ENCODE measurements around the gene CACNA2D4. TPM values are rescaled to one million over a fixed set of nuclear protein-coding genes. Genes with fewer than 3 reads are reported as not detected.
"Not testable (repeated sequence)": the region's sequence is repeated elsewhere in the genome, so short reads cannot be mapped to it uniquely, and the experiment has no call there.

CACNA2D4 gene
- total RNA-seq, 1 experiment from 2014 or later, result 3.6 TPM

GRCh38 chr12:1827826-1828805, 90.3 kb downstream of the CACNA2D4 start:
- no peaks in the 10 kb centered on the region for H3K9me3 ChIP-seq (replicated peaks)
- H3K4me3 ChIP-seq, result no peak overlapping the region
- peaks cover 2% of the 10 kb centered on the region; the same call in 1 of the 2 replicates for H3K4me1 ChIP-seq
- H3K27ac ChIP-seq, result no peak overlapping the region
- peaks cover 2% of the 10 kb centered on the region; the same call in 1 of the 2 replicates for H3K27me3 ChIP-seq
- DNase-seq, result no peak
- no peaks in the 10 kb centered on the region for H3K36me3 ChIP-seq

- peak; percentile 33 to 45 for DNase-seq
- H3K4me3 ChIP-seq, result no peak overlapping the region
- H3K27ac ChIP-seq, result no peak overlapping the region
- no peaks in the 10 kb centered on the region for H3K9me3 ChIP-seq (replicated peaks)
- H3K27me3 ChIP-seq, result peaks cover 12% of the 10 kb centered on the region; the same call in 1 of the 2 replicates
- no peaks in the 10 kb centered on the region for H3K36me3 ChIP-seq
- peaks cover 2% of the 10 kb centered on the region; the same call in 1 of the 2 replicates for H3K4me1 ChIP-seq
Measured at GRCh38 chr12:1826867-1827705, 91.4 kb downstream of the CACNA2D4 start.

- DNase-seq, result no peak
- no peak overlapping the region for H3K4me3 ChIP-seq
- H3K4me1 ChIP-seq, result peaks cover 2% of the 10 kb centered on the region; the same call in 1 of the 2 replicates
- H3K9me3 ChIP-seq (replicated peaks), result no peaks in the 10 kb centered on the region
- no peaks in the 10 kb centered on the region for H3K36me3 ChIP-seq
- H3K27me3 ChIP-seq, result peaks cover 19% of the 10 kb centered on the region
- H3K27ac ChIP-seq, result no peak overlapping the region
Measured at GRCh38 chr12:1826401-1826800, 92.1 kb downstream of the CACNA2D4 start.

- Histone ChIP-seq H3K27me3 (peaks cover 28% of the 10 kb centered on the region), H3K36me3 (no peaks in the 10 kb centered on the region), H3K4me3 (no peak overlapping the region), H3K27ac (no peak overlapping the region), H3K4me1 (no peaks in the 10 kb centered on the region), H3K9me3 (replicated peaks) (no peaks in the 10 kb centered on the region)
- no peak for DNase-seq
Measured at GRCh38 chr12:1825382-1826102, 92.9 kb downstream of the CACNA2D4 start.

- DNase-seq, result no peak
- H3K9me3 ChIP-seq (replicated peaks), result no peaks in the 10 kb centered on the region
- no peak overlapping the region for H3K4me3 ChIP-seq
- peaks cover 42% of the 10 kb centered on the region for H3K27me3 ChIP-seq
- H3K4me1 ChIP-seq, result 0 out of 2 replicates have a peak, but pooled peaks cover 4% of the 10 kb centered on the region
- H3K36me3 ChIP-seq, result no peaks in the 10 kb centered on the region
- no peak overlapping the region for H3K27ac ChIP-seq
Measured at GRCh38 chr12:1823237-1823636, 95.2 kb downstream of the CACNA2D4 start.

GRCh38 chr12:1822699-1823098, 95.8 kb downstream of the CACNA2D4 start:
- no peaks in the 10 kb centered on the region for H3K36me3 ChIP-seq
- DNase-seq, result no peak
- 0 out of 2 replicates have a peak, but pooled peaks cover 4% of the 10 kb centered on the region for H3K4me1 ChIP-seq
- no peak overlapping the region for H3K4me3 ChIP-seq
- peaks cover 42% of the 10 kb centered on the region for H3K27me3 ChIP-seq
- H3K9me3 ChIP-seq (replicated peaks), result no peaks in the 10 kb centered on the region
- no peak overlapping the region for H3K27ac ChIP-seq

- H3K4me1 ChIP-seq, result 0 out of 2 replicates have a peak, but pooled peaks cover 4% of the 10 kb centered on the region
- H3K36me3 ChIP-seq, result no peaks in the 10 kb centered on the region
- H3K27ac ChIP-seq, result no peak overlapping the region
- DNase-seq, result no peak
- H3K27me3 ChIP-seq, result peaks cover 42% of the 10 kb centered on the region
- H3K9me3 ChIP-seq (replicated peaks), result no peaks in the 10 kb centered on the region
- H3K4me3 ChIP-seq, result no peak overlapping the region
Measured at GRCh38 chr12:1821805-1822204, 96.6 kb downstream of the CACNA2D4 start.

GRCh38 chr12:1820896-1821291, 97.6 kb downstream of the CACNA2D4 start:
- H3K4me3 ChIP-seq, result no peak overlapping the region
- H3K9me3 ChIP-seq (replicated peaks), result no peaks in the 10 kb centered on the region
- H3K27ac ChIP-seq, result no peak overlapping the region
- no peaks in the 10 kb centered on the region for H3K36me3 ChIP-seq
- peaks cover 42% of the 10 kb centered on the region for H3K27me3 ChIP-seq
- no peak for DNase-seq
- H3K4me1 ChIP-seq, result 0 out of 2 replicates have a peak, but pooled peaks cover 4% of the 10 kb centered on the region

- H3K27me3 ChIP-seq, result peaks cover 42% of the 10 kb centered on the region
- peak; percentile 50 to 70 for DNase-seq
- H3K27ac ChIP-seq, result no peak within 1 kb of the TSS
- H3K36me3 ChIP-seq, result no peaks in the 10 kb centered on the region
- no peak within 1 kb of the TSS for H3K4me3 ChIP-seq
- no peaks in the 10 kb centered on the region for H3K9me3 ChIP-seq (replicated peaks)
- H3K4me1 ChIP-seq, result 0 out of 2 replicates have a peak, but pooled peaks cover 4% of the 10 kb centered on the region
Measured at GRCh38 chr12:1820191-1820895, 98.1 kb downstream of the CACNA2D4 start, which contains the start of gene LRTM2. Gene LRTM2 (plus strand): TSS chr12:1820565. CDS start chr12:1828149, 7,584 bp downstream.

GRCh38 chr12:1819571-1819970, 98.9 kb downstream of the CACNA2D4 start:
- H3K4me1 ChIP-seq, result 0 out of 2 replicates have a peak, but pooled peaks cover 4% of the 10 kb centered on the region
- no peaks in the 10 kb centered on the region for H3K36me3 ChIP-seq
- no peak overlapping the region for H3K4me3 ChIP-seq
- H3K9me3 ChIP-seq (replicated peaks), result no peaks in the 10 kb centered on the region
- no peak overlapping the region for H3K27ac ChIP-seq
- peaks cover 42% of the 10 kb centered on the region for H3K27me3 ChIP-seq
- no peak for DNase-seq

GRCh38 chr12:1819050-1819449, 99.4 kb downstream of the CACNA2D4 start:
- Histone ChIP-seq H3K36me3 (no peaks in the 10 kb centered on the region), H3K27me3 (peaks cover 42% of the 10 kb centered on the region), H3K27ac (no peak overlapping the region), H3K4me3 (no peak overlapping the region), H3K4me1 (0 out of 2 replicates have a peak, but pooled peaks cover 4% of the 10 kb centered on the region), H3K9me3 (replicated peaks) (no peaks in the 10 kb centered on the region)
- DNase-seq, result no peak

GRCh38 chr12:1817928-1818327, 100.5 kb downstream of the CACNA2D4 start:
- H3K27me3 ChIP-seq, result peaks cover 38% of the 10 kb centered on the region
- not testable (repeated sequence) for H3K27ac ChIP-seq; H3K4me1 ChIP-seq; H3K9me3 ChIP-seq (replicated peaks); DNase-seq; H3K4me3 ChIP-seq; H3K36me3 ChIP-seq

- H3K27ac ChIP-seq, result no peak overlapping the region
- DNase-seq, result no peak
- H3K36me3 ChIP-seq, result no peaks in the 10 kb centered on the region
- no peaks in the 10 kb centered on the region for H3K9me3 ChIP-seq (replicated peaks)
- peaks cover 27% of the 10 kb centered on the region for H3K27me3 ChIP-seq
- H3K4me3 ChIP-seq, result no peak overlapping the region
- 0 out of 2 replicates have a peak, but pooled peaks cover 4% of the 10 kb centered on the region for H3K4me1 ChIP-seq
Measured at GRCh38 chr12:1816730-1817348, 101.6 kb downstream of the CACNA2D4 start.

Measured in SJCRH30 (cell line).